GM19455 (cell line): ENCODE measurements around the gene ACTR10.
A peak's percentile ranks its signal among the peaks of the same experiment; 100 is the strongest.

Source experiments
- ATAC-seq: cut with Tn5 transposase; IDR thresholded peaks from one replicate; pipeline ENCODE4 v1.9.1; 2021; ENCODE audit not compliant: unreplicated experiment

The ACTR10 gene

DNA sequence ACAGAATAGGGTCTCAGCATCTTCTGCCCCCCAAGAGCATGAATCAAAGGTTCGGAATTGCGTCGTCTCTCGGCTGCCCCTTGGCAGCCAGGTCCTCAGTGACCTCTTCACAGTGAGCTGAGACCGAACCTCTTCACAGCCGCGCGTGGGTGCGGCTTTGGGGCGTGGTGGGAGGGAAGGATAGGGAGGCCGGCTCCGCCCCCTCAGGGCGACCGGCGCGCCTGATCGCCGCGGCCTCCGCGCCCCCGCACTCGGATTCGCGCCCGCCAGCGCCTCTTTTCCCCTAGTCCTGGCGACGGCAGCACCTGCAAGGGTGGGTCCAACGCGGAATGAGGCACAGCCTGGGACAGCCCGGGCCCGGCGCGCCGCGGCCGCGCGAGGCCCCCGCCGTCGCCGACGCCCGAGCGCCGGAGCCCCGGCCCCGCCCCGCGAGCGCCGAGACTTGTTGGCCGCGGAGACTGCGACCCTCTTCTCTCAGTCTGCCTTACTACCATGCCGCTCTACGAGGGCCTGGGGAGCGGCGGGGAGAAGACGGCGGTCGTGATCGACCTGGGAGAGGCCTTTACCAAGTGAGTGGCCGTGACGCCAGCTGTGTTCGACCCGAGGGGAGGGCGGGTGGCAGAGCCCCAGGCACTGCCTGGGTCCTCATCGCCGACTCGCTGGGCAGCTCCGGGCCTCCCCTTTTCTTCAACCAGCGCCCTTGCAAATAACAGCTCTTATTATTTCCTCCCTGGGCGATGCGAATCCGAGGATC is at the start of gene ACTR10:
TSS of gene ACTR10 (plus strand) at position 424 of the 754 bp plus-strand sequence. CDS start at position 493, 69 bp downstream.
- ATAC-seq: peak; percentile 96

DNA sequence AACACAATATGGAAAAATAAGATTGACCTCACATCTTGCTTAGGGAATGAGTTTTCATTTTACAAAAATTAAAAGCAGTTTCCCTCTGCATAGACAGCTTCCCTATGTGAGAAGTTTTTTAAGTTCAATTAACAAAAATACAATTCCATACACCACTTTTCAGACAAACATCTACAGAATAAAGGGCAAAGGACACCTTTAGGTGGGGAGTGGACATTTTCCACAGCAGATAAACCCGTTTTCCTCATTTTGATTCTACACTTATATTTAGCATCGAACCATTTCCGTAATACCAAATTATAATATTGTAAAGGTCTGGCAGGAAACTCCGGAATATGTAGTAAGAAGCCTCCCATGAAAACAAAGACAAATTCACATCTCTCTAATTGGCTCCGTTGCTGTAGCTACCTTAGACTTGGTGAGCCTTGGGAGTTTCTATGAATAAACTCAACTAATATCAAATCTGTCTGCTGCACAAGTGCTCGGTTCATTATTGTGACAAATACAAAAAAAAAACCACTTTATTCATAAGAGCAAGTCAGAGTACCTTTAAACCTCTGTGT is 49.6 kb upstream of the ACTR10 start:
- ATAC-seq: no peak

DNA sequence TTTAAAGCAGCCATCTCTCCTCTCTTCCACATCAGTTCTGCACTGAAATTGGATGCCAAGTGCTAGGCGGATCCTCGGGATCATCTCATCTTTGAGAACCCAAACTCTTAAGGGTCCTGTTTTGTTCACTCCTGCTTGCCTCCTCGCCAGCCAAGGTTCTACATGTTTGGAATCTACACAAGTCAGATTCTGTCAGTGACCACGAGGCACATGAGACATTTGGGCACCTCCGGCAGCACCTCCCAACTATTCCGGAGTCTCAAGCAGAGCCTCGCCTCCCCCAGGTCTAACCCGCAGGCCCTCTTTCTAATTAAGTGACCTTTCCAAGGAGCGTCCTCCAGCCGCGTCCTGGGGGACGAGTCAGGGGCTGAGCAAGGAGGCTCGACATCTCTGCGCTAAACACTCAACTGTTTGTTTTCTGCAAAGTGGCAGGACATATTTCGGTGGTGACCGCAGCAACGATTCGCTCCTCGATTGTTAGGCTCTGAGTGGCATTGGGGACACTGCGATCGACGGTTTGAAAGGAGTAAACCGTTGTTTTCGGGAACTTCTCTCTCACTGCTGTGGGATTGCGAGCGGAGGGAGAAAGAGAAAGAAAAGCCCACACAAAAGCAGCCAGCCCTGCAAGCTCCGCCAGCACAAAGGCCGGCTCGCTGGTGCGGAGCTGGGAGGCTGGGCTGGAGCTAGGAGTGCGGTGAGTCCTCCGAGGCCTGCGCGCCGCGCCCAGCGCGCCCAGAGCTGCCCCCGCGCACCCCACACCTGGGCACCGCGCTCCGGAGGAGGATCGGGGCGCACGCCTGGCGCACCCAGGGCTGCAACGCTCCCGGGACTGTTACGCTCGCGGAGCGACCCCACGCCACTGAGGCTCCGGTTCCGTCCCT is 48.6 kb upstream of the ACTR10 start:
- ATAC-seq: no peak

DNA sequence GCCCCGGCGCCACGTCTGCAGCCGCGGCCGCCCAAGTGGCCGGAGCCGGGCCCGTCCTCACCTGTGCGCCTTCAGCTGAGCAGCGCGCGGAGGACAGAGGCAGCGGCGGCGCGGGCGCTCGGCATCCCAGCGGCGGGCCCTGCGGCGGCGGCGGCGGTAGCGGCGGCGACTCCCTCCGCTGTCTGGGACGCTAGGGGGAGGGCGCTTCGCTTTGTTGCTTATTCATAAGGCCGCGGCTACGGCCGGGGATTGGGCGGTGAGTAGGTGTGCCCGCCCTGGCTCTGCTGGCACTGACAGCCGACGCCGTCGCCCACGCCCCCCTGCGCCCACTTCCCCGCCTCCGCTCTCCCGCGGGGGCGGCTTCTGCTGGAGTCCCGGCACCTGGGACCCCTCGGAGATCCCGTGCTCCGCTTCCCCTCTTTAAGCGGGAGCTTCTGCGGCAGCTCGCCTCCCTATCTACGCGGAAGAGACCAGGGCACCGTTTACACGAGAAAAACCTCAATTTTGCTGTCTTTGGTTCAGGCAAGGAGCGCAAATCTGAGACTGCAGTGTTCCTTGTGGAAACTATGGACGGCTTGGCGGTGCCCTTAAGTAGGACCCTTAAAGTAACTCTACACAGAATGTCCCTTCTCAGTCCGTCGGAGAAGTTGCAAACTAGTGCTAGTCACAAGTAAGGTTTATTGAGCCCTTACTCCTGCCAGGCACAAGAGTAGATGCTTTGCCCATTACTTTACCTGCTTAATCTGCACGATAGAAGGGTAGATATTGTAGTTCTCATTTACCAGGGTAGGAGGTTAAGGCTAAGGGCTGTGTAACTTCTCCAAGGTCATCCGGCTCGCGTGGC is 47.7 kb upstream of the ACTR10 start, which contains the start of gene ARMH4:
TSS of gene ARMH4 (minus strand) at position 200 of the 844 bp plus-strand sequence. CDS start 12,855 bp downstream, outside the sequence.
- peak; percentile 96 for ATAC-seq

DNA sequence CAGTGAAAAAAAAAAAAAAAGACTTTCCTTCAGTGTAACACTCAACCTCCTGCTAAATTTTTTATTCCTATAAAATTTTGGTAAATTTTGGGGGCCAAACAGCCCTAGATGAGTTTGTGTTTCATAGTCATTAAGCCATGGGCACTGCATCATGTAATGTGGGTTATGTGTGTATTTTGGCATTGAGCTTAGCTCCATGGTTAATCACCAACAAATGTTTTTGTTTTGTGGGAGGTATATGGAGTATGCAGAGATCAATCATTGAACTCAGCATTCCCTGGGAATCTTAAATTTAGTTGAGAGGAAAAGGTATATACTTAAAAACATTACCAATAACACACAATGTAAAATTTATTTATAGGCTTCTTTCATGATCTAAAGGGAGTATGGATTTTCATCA is 39.4 kb upstream of the ACTR10 start:
- no peak for ATAC-seq

DNA sequence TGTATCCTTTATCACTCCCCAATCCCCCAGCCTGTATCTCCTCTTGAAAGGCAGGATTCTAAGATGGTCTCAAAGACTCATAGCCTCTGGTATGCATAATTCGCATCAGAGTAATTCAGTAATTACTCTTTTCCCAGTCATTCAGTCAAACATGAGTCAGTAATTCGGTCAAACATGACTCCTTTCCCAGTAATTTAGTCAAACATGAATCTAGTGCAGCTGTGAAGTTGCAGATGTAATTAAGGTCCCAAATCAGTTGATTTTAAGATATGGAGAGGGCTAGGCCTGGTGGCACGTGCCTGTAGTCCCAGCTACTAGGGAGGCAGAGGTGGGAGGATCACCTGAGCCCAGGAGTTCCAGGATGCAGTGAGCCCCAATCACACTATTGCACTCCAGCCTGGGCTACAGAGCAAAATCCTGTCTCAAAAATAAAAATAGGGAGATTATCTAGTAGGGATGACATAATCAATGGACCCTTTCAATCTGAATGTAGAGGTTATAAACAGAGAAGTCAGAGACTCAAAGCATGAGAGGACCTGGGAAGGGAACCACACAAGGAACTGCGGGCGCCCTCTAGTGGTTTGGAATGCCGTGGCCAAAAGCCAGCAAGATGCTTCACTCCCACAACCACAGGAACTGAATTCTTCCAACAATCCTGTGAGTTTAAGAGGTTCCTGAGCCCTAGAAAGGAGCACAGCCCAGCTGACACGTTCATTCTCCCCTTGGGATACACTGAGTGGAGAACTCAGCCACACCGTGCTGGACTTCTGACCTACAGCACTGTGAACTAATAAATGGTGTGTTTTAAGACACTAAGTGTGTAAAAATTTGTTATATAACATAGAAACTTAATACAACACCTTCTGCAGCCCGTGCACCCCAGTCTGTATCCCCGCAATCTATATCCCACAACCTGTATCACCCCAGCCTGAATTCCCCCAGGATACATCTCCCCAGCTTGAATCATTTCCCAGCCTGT is 33.7 kb upstream of the ACTR10 start:
- ATAC-seq: peak; percentile 60

DNA sequence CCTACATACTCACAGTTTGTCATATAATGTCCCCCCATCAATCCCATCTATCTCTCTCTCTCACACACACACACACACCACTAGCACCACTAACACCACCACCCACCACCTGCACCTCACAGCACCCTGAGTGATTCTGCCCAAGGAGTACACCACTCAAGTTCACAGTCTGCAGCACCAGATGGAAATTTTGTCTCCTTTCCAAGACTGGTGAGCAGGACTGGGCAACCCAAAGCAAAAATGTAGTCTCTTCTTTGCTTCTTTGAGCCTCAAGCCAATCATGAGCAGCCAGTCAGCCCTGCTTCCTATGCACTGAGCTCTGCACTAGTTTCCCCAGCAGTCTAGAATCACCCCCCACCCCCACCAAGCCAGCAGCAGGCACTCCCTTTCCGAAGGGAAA is 32.9 kb upstream of the ACTR10 start:
- no peak for ATAC-seq

DNA sequence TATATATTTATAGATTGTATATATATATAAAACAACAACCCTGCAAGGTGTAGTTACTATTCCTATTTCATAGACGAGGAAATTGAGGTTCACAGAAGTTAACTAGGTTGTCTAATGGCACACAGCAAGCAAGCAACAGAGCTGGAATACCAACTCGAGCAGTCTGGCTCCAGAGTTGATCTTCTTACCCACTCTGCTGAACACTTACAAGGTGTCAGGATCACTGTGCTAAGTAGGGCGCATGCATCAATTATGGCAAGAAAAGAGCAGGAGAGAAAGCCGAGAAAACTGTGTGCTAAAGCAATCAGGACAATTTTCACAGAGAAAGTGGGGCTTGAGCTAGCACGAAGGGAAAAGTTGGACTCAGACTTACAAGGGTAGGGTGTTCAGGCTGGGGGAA is 32.1 kb upstream of the ACTR10 start:
- ATAC-seq: no peak

DNA sequence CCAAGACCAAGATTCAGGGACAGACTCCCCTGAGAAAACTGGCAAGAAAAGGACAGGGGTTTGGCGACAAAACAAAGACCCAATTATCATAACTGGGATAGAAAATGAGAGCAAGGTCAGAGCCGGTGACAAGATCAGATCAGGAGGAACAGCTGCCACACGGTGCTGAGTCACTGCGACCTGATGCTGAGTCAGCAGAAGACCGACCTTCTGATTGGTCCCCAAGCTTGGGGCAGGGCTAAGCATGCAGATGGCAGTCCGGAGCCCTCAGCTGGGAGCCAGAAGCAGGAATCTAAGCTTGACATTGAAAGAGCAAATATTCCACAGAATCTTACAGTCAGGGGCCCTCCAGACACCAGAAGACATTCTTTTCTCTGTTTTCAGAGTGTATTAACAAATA is 28.9 kb upstream of the ACTR10 start:
- peak; percentile 98 for ATAC-seq

DNA sequence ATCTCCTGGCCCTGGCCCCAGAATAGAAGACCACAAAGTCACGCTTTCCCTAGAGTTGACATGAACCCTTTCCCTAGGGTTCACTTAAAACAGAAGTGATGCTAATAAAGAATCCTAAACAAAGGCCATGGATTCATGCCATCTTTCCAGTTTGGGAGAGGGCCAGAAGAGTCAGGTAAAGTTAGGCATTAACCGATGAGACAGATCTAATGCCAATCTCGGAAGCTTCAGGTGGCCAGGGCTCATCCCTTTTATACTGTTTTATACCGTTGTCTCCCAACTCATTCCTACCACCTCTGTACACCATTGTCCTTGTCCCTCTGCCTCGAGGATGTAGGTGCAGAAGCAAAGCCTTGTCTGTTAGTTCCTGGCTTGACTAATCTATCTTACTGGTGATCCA is 22.8 kb upstream of the ACTR10 start:
- no peak for ATAC-seq

DNA sequence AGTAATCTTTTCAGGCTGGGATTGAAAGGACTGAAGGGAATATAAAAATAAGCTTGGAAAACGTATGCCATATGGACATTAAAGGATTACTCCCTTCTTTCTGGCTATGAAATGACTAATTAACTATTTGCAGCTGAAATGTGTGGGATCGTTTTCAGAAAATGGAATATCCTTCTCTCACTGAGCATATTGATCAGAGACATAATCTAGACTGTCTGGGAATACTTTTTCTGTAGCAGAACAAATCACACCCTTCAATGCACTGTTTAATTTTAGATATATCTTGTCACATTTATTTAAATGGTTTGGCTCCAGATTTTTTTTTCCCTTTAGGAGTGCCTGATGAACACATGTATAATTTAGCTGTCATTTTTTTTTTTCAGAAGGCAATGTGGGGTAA is 10.8 kb upstream of the ACTR10 start:
- ATAC-seq: no peak

DNA sequence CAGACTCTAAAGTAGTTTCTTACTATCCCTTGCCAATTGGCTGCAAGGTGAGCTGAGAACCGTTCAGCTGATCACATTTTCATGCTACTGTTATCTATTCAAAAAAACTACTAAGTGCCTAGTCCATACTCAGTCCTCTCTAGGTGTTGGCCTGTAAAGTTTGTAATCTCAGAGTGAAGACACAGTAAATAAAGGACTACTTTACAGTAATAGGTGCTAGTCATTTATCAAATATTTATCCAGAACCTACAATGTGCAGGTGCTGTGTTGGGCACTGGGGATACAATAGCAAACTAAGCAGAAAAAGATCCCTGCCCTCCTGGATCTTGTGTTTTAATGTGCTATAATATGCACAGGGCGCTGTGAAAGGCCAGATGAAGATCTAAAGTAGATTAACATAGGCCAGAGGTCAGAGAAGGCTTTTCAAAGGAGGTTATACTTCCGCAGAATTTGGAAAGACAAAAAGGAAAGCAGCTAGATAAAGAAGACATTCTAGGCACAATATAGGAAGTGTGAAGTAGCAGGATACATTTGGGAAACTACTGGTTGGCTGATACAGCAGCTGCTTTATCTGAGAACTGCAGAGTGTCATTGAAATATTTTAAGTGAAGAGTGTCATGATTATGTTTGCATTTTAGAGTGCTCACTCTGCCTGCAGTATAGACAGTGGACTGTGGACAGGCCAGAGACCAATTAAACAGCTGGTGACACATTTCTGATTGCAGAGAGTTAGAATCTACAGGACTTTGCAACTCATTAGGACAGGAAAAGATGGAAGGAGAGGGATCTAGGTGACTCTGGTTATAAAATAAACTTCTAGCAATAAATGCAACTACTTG is 8.0 kb upstream of the ACTR10 start:
- no peak for ATAC-seq

DNA sequence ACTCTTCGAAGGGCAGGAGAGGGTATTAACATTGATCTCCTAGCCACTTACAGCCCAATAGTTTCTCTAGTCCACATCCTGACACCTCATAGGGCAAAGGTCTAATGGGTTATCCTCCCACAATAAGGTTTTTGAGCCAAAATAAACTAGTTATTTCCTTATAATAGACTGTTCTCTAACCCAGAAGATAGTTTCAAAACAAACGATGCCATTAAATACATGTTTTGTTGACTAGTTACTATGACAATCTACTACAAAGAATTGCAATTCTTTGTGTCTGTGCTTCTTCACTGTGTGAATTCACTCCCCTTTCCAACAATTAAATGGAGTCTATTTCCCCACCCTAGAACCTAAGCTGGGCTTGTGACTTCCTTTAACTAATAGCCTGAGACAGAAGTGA is 6.4 kb upstream of the ACTR10 start:
- ATAC-seq: no peak

DNA sequence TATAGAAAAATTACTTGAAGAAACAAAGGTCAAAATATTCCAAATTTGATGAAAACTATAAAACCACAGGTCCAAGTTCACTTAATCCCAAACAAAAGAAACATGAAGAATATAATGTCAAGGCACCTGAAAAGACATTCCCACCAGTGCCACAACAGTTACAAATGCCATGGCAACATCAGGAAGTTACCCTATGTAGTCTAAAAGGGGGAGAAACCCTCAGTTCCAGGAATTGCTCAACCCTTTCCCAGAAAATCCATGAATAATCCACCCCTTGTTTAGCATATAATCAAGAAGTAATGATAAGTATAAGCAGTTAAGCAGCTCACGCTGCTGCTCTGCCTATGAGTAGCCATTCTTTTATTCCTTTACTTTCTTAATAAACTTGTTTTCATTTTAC is 3.8 kb upstream of the ACTR10 start:
- ATAC-seq: no peak

DNA sequence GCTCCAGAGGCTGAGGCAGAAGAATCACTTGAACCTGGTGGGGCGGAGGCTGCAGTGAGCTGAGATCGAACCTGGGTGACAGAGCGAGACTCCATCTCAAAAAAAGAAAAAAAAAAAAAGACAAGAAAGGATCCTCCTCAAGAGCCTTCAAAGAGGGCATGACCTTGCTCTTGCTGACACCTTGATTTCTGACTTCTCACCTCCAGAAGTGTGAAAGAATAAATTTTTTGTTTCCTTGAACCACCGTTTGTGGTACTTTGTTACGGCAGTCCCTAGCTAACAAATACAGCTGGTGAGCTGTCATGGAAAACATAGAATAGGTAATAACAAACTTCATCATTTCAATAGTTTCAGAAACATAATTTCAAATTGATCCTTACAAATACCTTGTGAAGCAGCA is 1.9 kb upstream of the ACTR10 start:
- ATAC-seq: no peak

DNA sequence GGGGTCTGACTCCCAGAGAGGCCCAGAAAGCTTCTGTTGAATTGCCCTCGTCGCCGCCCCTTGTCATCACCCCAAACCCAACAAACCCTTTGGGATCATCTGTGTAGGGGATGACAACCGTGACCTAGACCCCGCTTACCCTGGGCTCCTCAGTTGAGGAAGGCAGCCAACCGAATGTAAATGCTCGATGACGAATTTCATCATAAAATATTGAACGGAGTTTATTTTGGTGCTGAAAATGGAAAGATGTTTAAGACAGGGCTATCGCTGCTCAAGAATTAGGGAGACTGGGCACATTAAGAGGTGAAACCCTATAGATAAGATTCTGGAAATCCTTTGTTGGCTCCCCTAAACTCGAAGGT is 512 bp downstream of the ACTR10 start:
- peak; percentile 8 for ATAC-seq

DNA sequence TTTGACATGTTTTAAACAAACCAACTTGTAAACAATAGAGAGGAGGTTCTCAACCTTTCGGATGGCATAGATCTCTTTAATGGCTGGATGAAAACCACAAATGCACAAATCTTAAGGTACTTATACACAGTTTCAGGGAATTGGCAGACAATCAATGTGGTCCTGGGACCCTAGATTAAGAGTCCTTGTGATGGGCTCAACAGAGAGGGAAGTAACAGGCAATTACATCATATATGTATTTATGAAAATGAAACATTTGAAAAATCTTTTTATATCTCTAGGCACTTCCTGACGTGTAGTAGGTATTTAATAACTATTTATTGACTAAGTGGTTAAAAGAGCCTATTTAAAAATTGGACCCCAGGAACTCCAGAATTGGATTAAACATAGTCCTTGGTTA is 897 bp downstream of the ACTR10 start:
- no peak for ATAC-seq

DNA sequence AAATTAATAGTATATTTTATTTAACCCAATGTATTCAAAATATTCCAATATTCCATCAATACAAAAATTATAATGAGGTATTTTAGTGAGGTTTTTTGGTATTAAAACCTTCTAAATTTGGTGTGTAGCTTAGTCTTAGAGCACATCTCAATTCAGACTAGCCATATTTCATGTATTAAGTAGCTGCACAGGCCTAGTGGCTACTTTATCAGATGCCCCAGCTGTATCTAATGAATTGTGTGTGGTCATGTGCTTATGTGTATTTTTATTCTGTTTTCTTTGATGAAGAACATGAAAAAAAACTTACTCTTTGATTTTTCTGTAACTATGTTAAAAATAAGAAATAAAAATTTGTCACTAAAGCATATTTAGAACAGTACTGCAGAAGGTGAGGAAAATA is 13.2 kb downstream of the ACTR10 start:
- ATAC-seq: no peak
